ENCODE results near the gene NCLN. TPM values are rescaled to one million over a fixed set of nuclear protein-coding genes. Genes with fewer than 3 reads are reported as not detected.
"Not testable (repeated sequence)": the region's sequence is repeated elsewhere in the genome, so short reads cannot be mapped to it uniquely, and the experiment has no call there.

The NCLN gene
- total RNA-seq, 1 experiment from 2014 or later = 62.2 TPM

DNA sequence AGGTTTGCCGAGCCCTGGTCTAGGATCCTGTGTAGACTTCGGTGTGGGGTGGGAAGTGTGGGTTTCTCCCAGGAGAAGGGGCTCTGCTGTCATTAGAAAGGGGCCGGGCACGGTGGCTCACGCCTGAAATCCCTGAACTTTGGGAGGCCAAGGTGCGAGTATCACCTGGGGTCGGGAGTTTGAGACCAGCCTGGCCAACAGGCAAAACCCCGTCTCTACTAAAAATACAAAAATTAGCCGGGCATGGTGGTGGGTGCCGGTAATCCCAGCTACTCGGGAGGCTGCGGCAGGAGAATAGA, 6.0 kb downstream of the NCLN start:
- in situ Hi-C loops (cut with HindIII; ENCODE audit: low pct_unique_long_range_greater_than_20kb, low sequenced_read_pairs); DNase-seq (ENCODE audit: low read depth, low spot score): not testable (repeated sequence)

DNA sequence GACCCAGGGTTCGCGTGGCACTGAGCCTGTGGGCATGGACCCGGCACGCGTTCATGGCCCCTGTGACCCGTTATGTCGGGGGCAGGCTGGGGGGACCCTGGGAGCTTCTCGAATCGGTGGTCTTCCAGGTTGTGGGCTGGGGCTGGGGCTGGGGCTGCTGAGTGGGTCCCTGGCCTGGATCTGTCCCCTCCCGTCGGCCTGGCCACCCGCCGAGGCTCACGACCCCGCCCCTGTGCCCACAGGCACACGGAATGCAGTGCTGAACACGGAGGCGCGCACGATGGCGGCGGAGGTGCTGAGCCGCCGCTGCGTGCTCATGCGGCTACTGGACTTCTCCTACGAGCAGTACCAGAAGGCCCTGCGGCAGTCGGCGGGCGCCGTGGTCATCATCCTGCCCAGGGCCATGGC, 6.5 kb downstream of the NCLN start:
- in situ Hi-C loops (cut with HindIII; ENCODE audit: low pct_unique_long_range_greater_than_20kb, low sequenced_read_pairs) = no loop called here
- no peak for DNase-seq (ENCODE audit: low read depth, low spot score)

DNA sequence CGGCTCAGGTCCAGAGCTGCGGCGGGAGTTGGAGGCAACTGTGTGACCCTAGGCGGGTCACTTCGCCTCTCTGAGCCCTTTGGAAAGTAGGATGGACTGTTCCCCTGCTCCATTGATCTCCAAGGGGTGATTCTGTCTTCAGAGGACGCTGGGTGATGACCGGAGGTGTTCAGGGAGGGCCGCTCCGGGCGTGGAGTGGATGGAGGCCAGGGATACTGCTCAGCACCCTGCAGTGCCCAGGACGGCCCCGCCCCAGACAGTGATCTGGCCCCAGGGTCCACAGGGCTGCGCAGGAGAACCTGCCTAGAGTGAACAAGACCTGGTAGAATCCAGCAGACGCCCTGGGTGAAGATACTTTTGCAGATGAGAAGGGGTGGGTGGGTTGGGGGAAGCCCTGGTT, 7.0 kb downstream of the NCLN start:
- in situ Hi-C loops (cut with HindIII; ENCODE audit: low pct_unique_long_range_greater_than_20kb, low sequenced_read_pairs) = no loop called here
- DNase-seq (ENCODE audit: low read depth, low spot score) = no peak

DNA sequence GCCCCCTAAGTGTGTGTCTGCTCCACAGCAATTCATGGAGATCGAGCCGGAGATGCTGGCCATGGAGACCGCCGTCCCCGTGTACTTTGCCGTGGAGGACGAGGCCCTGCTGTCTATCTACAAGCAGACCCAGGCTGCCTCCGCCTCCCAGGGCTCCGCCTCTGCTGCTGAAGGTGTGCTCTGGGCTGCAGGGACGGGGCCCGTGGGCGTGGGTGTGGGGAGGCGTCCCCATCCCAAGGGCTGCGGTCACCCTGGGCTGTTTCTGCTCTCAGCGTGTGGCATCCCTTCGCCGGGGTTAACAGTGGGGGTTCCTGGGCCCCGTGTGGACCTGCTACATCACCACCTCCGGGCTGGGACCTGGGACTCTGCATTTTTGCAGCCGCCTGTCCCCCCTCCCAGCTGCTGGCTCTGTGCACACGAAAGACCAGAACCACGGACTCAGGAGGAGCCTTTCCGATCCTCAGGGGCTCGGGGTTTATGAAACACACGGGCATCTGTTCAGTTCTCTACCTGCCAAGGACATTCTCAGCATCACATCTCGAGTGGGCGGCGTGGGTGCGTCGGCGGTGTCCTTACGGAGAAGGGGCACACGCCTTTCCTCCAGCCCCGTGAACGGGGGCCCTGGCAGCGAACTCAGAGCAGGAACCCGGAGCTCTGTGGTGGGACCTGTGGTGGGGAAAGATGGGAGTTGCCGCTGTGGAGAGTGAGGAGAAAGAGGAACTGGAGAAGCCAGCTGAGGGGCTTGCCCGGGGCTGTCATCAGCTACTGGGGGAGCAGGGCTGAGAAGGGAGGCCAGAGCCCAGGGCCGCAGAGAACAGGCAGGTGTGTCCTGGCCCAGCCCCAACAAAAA, 7.8 kb downstream of the NCLN start:
- in situ Hi-C loops (cut with HindIII; ENCODE audit: low pct_unique_long_range_greater_than_20kb, low sequenced_read_pairs) = no loop called here
- DNase-seq (ENCODE audit: low read depth, low spot score) = no peak

DNA sequence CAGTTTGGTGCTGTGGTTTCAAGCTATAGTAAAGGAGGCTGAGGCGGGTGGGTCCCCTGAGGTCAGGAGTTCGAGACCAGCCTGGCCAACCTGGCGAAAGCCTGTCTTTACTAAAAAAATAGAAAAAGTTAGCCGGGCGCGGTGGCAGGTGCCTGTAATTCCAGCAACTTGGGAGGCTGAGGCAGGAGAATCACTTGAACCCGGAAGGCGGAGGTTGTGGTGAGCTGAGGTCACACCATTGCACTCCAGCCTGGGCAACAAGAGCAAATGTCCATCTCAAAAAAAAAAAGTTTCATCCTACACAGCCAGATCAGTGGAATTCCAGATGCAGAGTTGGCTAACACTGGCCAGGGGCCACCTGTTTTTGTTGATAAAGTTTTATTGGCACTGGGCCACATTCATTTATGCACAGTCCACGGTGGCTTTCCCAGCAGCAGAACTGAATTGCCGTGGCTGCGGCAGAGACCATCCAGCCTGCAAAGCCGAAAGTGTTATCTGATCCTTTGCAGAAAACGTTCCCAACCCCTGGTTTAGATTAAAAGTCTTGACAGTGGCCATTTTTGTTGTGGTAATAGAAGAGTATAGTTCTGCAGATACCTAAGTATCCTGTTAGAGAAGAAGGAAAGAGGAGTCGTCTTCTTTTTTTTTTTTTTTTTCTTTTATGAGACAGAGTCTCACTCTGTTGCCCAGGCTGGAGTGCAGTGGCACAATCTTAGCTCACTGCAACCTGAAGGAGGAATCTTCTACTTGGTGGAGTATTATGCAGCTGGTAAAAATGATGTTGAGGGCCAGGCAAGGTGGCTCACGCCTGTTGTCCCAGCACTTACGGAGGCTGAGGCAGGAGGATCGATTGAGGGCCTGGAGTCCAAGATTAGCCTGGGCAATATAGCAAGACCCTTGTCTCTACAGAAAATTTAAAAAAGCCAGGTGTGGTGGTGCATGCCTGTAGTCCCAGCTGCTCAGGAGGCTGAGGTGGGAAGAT, 8.7 kb downstream of the NCLN start:
- DNase-seq (ENCODE audit: low read depth, low spot score) = no peak
- in situ Hi-C loops (cut with HindIII; ENCODE audit: low pct_unique_long_range_greater_than_20kb, low sequenced_read_pairs) = no loop called here

DNA sequence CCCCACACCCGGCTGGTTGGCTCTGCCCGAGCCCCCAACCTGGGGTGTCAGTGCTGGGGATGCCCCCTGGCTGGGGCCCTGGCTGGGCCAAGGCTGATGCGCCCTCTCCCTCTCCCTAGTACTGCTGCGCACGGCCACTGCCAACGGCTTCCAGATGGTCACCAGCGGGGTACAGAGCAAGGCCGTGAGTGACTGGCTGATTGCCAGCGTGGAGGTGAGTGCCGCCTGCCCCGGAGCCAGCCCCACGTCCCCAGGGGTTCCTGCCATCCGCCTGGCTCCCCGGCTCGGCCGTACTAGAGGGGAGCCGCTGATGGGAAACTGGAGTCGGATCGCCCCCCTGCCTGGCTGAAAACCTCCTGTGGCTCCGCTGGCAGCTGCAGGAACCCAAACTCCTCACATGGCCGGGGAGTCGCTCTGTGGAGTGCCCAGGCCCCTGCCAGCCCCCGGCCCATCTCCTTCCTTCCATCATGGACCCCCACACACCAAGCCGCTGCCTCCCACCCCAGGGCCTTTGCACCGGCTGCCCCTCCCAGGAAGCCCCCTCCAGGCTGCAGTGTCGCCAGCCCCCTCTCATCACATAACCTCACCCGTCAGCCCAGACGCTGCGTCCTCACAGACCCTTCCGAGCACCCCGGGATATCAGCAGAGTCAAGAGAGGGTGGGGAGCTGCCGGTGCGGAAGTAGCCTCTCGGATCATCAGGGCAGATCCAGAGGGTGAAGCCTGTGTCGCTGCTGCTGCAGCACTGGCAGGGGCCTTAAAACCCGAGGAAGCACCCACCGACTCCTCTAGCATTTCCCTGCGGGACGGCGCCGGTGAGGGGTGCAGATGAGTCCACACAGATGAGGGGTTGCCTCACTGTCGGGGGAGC, 10.6 kb downstream of the NCLN start:
- no peak for DNase-seq (ENCODE audit: low read depth, low spot score)
- in situ Hi-C loops (cut with HindIII; ENCODE audit: low pct_unique_long_range_greater_than_20kb, low sequenced_read_pairs) = no loop called here

DNA sequence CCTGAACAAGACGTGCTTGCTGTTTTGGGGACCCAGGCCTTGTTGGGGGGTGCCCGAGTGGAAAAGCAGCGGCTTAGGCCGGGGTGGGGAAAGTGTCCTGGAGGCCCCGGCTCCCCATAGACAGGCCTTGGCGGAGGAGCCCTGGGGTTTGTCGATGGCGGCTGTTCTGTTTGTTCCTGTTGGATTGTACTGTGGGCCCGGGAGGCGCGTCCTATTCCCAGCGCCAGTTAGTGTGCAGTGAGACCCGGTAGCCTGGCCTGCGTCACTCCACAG, 11.1 kb downstream of the NCLN start:
- in situ Hi-C loops (cut with HindIII; ENCODE audit: low pct_unique_long_range_greater_than_20kb, low sequenced_read_pairs) = no loop called here
- no peak for DNase-seq (ENCODE audit: low read depth, low spot score)

DNA sequence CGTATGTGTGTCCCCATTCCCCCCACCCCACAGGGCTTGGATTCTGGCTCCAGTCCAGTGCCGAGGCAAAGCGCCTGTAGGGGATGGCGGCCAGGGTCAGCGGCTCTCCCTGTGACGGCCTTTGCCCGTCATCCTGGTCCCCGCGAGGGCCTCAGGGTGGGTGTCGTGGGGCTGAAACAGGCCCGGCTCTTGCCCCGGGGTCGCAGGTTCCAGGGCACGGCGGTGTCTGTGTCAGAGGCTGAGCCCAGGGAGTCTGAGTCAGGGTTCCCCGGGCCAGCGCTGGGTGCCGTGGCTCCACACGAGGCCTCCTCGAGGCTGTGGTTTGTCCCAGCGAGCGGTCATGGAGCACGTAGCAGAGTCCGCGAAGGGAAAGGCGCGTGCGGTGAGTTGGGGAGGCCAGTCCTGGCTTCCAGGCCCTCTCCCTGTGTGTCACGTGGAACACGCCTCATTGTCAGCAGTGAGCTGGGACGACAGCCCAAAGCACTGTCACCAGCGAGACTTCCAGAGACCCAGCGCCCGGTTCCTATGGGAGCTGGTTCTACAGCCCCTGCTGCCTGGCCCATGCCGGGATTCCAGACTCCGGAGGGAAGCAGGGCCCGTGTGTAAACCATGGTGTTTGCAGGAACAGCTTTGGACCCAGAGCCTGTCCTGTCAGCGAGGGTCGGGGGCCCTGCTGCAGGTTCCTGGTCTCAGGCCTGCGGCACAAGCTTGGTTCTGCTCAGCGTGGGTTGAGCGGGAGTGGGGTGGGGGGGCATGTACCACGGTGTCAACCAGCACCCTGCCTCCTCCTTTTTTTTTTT, 13.4 kb downstream of the NCLN start:
- DNase-seq (ENCODE audit: low read depth, low spot score) = no peak

DNA sequence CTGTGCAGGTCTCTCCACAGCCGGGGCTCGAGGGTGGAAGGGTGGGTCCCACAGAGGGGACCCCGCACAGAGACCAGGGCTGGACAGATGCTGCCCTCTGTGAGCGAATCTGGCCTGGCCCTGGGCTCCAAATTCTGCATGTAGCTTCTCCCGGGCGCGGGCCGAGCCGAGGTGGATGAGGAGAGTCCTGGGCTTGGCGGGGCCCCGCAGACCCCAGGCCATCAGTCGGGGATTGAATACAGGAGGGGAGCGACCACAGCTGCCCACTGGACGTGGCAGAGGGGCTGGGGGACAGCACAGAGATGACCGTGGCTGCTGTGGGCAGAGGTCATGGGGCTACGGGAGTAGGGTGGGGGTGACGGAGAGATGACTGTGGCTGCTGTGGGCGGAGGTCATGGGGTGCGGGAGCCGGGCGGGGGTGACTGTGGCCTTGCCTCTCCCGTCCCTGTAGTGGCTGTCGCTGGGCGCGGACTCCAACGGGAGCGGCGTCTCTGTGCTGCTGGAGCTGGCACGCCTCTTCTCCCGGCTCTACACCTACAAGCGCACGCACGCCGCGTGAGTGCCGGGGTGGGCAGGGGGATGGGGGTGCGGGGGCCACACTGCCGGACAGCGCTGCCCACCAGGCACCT, 15.5 kb downstream of the NCLN start:
- DNase-seq (ENCODE audit: low read depth, low spot score) = no peak
- in situ Hi-C loops (cut with HindIII; ENCODE audit: low pct_unique_long_range_greater_than_20kb, low sequenced_read_pairs) = no loop called here

More for the DNA sequence above, 13.4 kb downstream of the NCLN start:
- in situ Hi-C loops (cut with HindIII; ENCODE audit: low pct_unique_long_range_greater_than_20kb, low sequenced_read_pairs) = no loop called here

DNA sequence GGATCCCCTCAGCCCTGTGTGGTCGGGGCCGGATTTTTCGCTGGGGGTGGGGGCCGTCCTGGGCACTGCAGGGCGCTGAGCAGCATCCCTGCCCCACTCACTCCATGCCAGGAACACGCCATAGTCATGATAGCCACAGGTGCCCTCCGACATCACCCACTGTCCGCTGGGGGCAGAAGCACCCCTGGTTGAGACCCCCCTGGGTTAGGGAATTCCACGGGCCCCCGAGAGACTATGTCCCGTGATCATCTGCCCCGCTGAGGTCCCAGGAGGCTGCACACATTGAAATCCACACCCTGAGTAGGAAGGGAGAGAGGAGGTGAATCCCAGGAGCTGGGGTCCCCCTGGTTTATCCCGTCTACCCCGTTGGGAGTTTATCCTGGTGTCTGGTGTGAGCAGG, 16.2 kb downstream of the NCLN start:
- in situ Hi-C loops (cut with HindIII; ENCODE audit: low pct_unique_long_range_greater_than_20kb, low sequenced_read_pairs) = no loop called here
- DNase-seq (ENCODE audit: low read depth, low spot score) = no peak

DNA sequence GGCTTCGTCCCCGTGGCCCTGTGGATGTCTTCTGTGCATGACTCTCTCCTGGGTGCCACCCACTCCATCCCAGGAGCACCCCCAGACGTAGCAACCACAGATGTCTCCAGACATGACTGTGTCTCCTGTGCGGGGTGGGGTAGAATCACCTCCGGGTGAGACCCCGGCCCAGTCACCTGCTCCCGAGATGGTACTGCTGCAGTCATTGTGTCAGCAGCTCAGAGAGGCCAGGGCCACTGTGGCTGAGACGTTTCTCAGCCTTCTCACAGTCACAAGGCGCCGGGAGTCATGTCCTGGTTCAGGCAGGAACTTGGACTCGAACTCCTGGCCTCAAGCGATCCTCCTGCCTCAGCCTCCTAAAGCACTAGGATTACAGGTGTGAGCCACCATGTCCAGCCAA, 16.6 kb downstream of the NCLN start:
- DNase-seq (ENCODE audit: low read depth, low spot score) = no peak

DNA sequence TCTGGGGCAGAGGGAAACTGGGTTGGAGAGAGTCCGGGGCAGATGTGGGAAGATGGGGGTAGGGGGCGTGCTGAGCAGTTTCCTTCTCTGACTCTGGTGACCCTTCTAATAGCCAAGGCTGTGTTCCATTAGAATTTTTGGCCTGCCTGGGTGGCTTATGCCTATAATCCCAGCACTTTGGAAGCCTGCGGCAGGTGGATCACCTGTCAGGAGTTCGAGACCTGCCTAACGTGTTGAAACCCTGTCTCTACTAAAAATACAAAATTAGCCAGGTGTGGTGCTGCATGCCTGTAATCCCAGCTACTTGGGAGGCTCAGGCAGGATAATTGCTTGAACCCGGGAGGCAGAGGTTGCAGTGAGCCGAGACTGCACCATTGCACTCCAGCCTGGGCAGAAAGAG, 17.2 kb downstream of the NCLN start:
- in situ Hi-C loops (cut with HindIII; ENCODE audit: low pct_unique_long_range_greater_than_20kb, low sequenced_read_pairs); DNase-seq (ENCODE audit: low read depth, low spot score): not testable (repeated sequence)

More for the DNA sequence above, 16.6 kb downstream of the NCLN start:
- in situ Hi-C loops (cut with HindIII; ENCODE audit: low pct_unique_long_range_greater_than_20kb, low sequenced_read_pairs) = no loop called here

DNA sequence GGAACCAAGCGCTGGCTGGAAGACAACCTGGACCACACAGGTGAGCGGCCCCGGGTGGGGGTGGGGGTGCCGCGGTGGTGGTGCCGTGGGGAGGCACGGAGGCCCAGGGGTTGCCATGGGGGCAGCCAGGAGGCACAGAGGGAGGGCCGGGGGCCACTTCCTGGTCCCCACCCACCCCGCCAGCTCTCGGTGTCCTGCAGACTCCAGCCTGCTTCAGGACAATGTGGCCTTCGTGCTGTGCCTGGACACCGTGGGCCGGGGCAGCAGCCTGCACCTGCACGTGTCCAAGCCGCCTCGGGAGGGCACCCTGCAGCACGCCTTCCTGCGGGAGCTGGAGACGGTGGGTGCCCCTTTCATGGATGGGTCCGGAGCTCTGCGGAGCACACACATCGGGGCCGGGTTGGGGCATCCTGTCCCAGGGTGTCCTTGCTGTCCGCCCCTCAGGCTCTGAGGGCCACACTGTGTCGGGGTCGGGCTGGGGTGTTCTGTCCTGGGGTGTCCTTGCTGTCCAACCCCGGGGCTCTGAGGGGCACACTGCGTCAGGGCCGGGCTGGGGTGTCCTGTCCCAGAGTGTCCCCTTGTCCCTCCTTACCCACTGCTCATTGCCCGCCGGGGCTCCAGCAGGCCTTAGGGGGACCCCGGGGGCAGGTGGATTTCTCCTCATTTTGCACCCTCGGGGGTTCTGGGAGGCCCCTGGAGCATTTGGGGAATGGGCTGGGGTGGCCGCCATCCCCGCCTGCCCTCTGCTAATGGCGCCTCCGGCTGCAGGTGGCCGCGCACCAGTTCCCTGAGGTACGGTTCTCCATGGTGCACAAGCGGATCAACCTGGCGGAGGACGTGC, 18.3 kb downstream of the NCLN start:
- in situ Hi-C loops (cut with HindIII; ENCODE audit: low pct_unique_long_range_greater_than_20kb, low sequenced_read_pairs) = no loop called here
- no peak for DNase-seq (ENCODE audit: low read depth, low spot score)

DNA sequence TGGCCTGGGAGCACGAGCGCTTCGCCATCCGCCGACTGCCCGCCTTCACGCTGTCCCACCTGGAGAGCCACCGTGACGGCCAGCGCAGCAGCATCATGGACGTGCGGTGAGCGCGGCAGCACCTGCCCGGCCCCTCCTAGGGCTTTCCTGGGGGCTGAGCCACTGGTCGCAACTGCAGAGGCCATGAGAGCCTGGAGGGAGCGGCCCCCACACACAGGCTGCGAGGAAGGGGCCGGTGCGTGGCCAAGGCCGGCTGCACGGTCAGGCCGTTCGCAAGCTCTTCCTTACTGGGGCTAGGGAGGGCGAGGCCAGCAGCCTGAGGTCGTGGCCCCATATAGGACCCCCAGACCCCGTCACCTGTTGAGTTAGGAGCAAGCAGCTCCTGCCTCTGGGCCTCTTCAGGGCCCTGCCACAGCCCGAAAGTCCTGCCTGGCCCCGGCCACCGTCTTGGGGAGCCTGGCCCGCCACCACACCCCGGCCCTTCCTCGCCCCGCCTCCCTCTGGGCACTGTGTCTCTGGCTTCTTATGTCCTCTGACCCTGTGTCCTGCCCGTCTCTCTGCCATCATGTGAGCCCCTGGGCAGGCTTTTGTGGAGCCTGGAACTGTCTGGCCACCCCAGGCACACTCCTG, 19.0 kb downstream of the NCLN start:
- no peak for DNase-seq (ENCODE audit: low read depth, low spot score)
- in situ Hi-C loops (cut with HindIII; ENCODE audit: low pct_unique_long_range_greater_than_20kb, low sequenced_read_pairs) = no loop called here

DNA sequence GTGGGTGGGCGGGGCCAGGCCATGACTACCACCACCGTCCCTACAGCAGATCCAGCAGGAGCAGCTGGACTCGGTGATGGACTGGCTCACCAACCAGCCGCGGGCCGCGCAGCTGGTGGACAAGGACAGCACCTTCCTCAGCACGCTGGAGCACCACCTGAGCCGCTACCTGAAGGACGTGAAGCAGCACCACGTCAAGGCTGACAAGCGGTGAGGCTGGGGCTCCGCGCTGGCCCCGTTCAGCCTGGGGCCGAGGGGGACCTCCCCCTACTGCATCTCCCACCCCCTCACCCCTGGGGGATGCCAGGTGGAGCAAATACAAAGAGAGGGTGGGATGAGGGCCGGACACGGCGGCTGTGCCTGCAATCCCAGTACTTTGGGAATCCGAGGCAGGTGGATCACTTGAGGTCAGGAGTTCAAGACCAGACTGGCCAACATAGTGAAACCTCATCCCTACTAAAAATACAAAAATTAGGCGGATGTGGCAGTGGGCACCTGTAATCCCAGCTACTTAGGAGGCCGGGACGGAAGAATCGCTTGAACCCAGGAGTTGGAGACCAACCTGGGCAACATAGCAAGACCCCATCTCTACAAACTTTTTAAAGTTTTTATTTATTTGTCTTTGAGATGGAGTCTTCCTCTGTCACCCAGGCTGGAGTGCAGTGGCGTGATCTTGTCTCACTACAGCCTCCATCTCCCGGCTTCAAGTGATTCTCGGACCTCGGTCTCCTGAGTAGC, 20.7 kb downstream of the NCLN start:
- DNase-seq (ENCODE audit: low read depth, low spot score) = no peak
- in situ Hi-C loops (cut with HindIII; ENCODE audit: low pct_unique_long_range_greater_than_20kb, low sequenced_read_pairs) = no loop called here

Data from SK-MEL-5 (cell line).